GM20431 (cell line): ENCODE measurements around the gene NDUFB2.
"Not testable (repeated sequence)": the region's sequence is repeated elsewhere in the genome, so short reads cannot be mapped to it uniquely, and the experiment has no call there.

ENCODE experiments used
- in situ Hi-C: fragments of 300-500 bp; cut with MseI, MboI; formaldehyde crosslinking; loops from one replicate; pipeline ENCODE4 v1.15.0; 2020; ENCODE audit warnings: low sequenced_read_pairs; ENCODE audit not compliant: unreplicated experiment

NDUFB2 gene

GRCh38 chr7:140724706-140725105 is 28.2 kb downstream of the NDUFB2 start:
- in situ Hi-C loops, result no loop called here

- in situ Hi-C loops, result no loop called here
Measured at GRCh38 chr7:140726281-140726680, 29.8 kb downstream of the NDUFB2 start.

- in situ Hi-C loops, result no loop called here
Measured at GRCh38 chr7:140732416-140732815, 35.9 kb downstream of the NDUFB2 start.

GRCh38 chr7:140734096-140734495 is 37.6 kb downstream of the NDUFB2 start:
- in situ Hi-C loops, result no loop called here

GRCh38 chr7:140734729-140735128 is 38.2 kb downstream of the NDUFB2 start:
- in situ Hi-C loops, result no loop called here

- in situ Hi-C loops, result no loop called here
Measured at GRCh38 chr7:140738280-140738679, 41.8 kb downstream of the NDUFB2 start.

- in situ Hi-C loops, result not testable (repeated sequence)
Measured at GRCh38 chr7:140743255-140743654, 46.7 kb downstream of the NDUFB2 start.

GRCh38 chr7:140744005-140744404 is 47.5 kb downstream of the NDUFB2 start:
- in situ Hi-C loops, result no loop called here

- in situ Hi-C loops, result no loop called here
Measured at GRCh38 chr7:140745266-140746058, 49.0 kb downstream of the NDUFB2 start.

- in situ Hi-C loops, result no loop called here
Measured at GRCh38 chr7:140746751-140747150, 50.2 kb downstream of the NDUFB2 start.

- in situ Hi-C loops, result no loop called here
Measured at GRCh38 chr7:140752533-140752932, 56.0 kb downstream of the NDUFB2 start.

GRCh38 chr7:140754506-140754905 is 58.0 kb downstream of the NDUFB2 start:
- in situ Hi-C loops, result no loop called here
